AML-193 (cell line): ENCODE measurements around the gene DGKA.
"Not testable (repeated sequence)": the region's sequence is repeated elsewhere in the genome, so short reads cannot be mapped to it uniquely, and the experiment has no call there.

ENCODE experiments used
- DNase-seq, 2 experiments: peaks; one replicate each; lab custom pipeline; 2025; lab: John Stamatoyannopoulos, UW

DGKA gene

DNA sequence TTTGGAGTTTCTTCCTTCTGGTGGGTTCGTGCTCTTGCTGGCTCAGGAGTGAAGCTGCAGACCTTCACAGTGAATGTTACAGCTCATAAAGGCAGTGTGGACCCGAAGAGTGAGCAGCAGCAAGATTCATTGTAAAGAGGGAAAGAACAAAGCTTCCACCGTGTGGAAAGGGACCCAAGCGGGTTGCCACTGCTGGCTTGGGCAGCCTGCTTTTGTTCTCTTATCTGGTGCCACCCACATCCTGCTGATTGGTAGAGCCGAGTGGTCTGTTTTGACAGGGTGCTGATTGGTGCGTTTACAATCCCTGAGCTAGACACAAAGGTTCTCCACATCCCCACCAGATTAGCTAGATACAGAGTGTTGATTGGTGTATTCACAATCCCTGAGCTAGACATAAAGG lies 68.6 kb downstream of the DGKA start:
- DNase-seq = not testable (repeated sequence)

DNA sequence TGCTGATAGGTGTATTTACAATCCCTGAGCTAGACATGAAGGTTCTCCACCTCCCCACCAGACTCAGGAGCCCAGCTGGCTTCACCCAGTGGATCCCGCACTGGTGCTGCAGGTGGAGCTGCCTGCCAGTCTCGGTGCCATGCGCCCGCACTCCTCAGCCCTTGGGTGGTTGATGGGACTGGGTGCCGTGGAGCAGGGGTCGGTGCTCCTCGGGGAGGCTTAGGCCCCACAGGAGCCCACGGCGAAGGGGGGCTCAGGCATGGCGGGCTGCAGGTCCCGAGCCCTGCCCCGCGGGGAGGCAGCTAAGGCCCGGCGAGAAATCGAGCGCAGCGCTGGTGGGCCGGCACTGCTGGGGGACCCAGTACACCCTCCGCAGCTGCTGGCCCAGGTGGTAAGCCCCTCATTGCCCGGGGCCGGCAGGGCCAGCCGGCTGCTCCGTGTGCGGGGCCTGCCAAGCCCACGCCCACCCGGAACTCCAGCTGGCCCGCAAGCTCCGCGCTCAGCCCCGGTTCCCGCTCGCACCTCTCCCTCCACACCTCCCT lies 69.1 kb downstream of the DGKA start:
- DNase-seq = not testable (repeated sequence)

DNA sequence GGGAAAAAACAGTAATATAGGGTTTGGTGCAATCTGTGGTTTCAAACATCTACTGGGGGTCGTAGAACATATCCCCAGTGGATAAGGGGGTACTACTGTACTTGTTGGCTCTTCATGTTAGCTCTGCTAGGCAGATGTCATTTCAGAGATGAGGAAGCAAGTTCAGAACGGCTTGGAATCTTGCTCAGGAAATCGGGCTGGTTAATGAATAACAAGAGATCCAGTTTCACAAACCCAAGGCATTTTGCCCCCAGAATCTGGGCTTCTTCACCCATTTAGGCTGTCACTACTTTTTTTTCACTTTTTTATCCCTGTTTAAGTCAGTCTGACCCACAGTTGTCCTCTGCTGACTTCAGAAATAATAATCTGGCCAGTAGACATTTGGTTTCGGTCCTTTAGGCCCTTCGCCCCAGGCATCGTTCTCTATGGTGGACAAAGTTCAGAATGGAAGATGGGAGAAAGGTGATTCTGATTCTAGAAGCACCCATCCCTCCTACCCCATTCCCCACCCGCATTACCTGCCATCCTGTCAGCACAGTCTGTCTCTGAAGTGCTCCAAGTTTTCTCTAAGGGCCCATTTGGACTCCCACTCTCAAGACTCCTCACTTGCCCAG lies 70.6 kb downstream of the DGKA start:
- DNase-seq = no peak

DNA sequence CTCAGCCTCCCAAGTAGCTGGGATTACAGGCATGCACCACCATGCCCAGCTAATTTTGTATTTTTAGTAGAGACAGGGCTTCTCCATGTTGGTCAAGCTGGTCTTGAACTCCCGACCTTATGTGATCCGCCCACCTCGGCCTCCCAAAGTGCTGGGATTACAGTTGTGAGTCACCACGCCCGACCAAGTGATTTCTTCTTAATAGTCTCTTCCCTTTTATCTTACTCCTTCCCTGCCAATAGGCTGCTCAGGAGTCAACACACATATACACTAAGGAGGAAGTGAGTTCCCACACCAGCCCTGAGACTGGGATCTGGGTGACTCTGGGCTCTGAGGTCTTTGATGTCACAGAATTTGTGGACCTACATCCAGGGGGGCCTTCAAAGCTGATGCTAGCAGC lies 72.4 kb downstream of the DGKA start:
- DNase-seq = not testable (repeated sequence)
